Measurements from ENCODE around the gene CDO1.

Gene CDO1

GRCh38 chr5:115770466-115770865, 46.0 kb downstream of the CDO1 start:
- no peaks in the 10 kb centered on the region for H3K36me3 ChIP-seq (ENCODE audit: control insufficient read depth in 2 of 2, insufficient read depth in 2 of 2, low read length in 2 of 2)

GRCh38 chr5:115767424-115767823, 49.0 kb downstream of the CDO1 start:
- no peaks in the 10 kb centered on the region for H3K4me1 ChIP-seq (ENCODE audit: control insufficient read depth in 2 of 2, insufficient read depth in 2 of 2, low read length in 2 of 2)
- H3K9ac ChIP-seq (ENCODE audit: low read depth in 1 of 2, low read length in 2 of 2): no peak overlapping the region
- H3K27ac ChIP-seq (ENCODE audit: low read depth in 2 of 2, low read length in 2 of 2): no peak overlapping the region
- no peaks in the 10 kb centered on the region for H3K9me3 ChIP-seq (ENCODE audit: control insufficient read depth in 2 of 2, low read length in 2 of 2)
- peaks cover 0 to 2% of the 10 kb centered on the region in 2 donors for H3K27me3 ChIP-seq (ENCODE audit: control insufficient read depth in 2 of 2, insufficient read depth in 2 of 2, low read length in 2 of 2)
- no peaks in the 10 kb centered on the region for H3K36me3 ChIP-seq (ENCODE audit: control insufficient read depth in 2 of 2, insufficient read depth in 2 of 2, low read length in 2 of 2)
- no peak overlapping the region for H3K4me3 ChIP-seq (ENCODE audit: low read length in 2 of 2)

More at GRCh38 chr5:115770466-115770865, 46.0 kb downstream of the CDO1 start:
- Histone ChIP-seq H3K9me3 (ENCODE audit: control insufficient read depth in 2 of 2, low read length in 2 of 2) (no peaks in the 10 kb centered on the region), H3K4me3 (ENCODE audit: low read length in 2 of 2) (no peak overlapping the region), H3K27me3 (ENCODE audit: control insufficient read depth in 2 of 2, insufficient read depth in 2 of 2, low read length in 2 of 2) (no peaks in the 10 kb centered on the region), H3K9ac (ENCODE audit: low read depth in 1 of 2, low read length in 2 of 2) (no peak overlapping the region), H3K4me1 (ENCODE audit: control insufficient read depth in 2 of 2, insufficient read depth in 2 of 2, low read length in 2 of 2) (no peaks in the 10 kb centered on the region), H3K27ac (ENCODE audit: low read depth in 2 of 2, low read length in 2 of 2) (no peak overlapping the region)

- H3K4me1 ChIP-seq (ENCODE audit: control insufficient read depth in 2 of 2, insufficient read depth in 2 of 2, low read length in 2 of 2): no peaks in the 10 kb centered on the region
These were observed 49.9 kb downstream of the CDO1 start for GRCh38 chr5:115766608-115767007.

GRCh38 chr5:115758356-115758755, 58.1 kb downstream of the CDO1 start:
- Histone ChIP-seq H3K36me3 (ENCODE audit: control insufficient read depth in 2 of 2, insufficient read depth in 2 of 2, low read length in 2 of 2) (no peaks in the 10 kb centered on the region), H3K9ac (ENCODE audit: low read depth in 1 of 2, low read length in 2 of 2) (no peak overlapping the region), H3K27ac (ENCODE audit: low read depth in 2 of 2, low read length in 2 of 2) (no peak overlapping the region), H3K9me3 (ENCODE audit: control insufficient read depth in 2 of 2, low read length in 2 of 2) (no peaks in the 10 kb centered on the region), H3K27me3 (ENCODE audit: control insufficient read depth in 2 of 2, insufficient read depth in 2 of 2, low read length in 2 of 2) (peaks cover 0 to 2% of the 10 kb centered on the region in 2 donors), H3K4me1 (ENCODE audit: control insufficient read depth in 2 of 2, insufficient read depth in 2 of 2, low read length in 2 of 2) (no peaks in the 10 kb centered on the region), H3K4me3 (ENCODE audit: low read length in 2 of 2) (no peak overlapping the region)

More at GRCh38 chr5:115766608-115767007, 49.9 kb downstream of the CDO1 start:
- H3K27me3 ChIP-seq (ENCODE audit: control insufficient read depth in 2 of 2, insufficient read depth in 2 of 2, low read length in 2 of 2): peaks cover 0 to 2% of the 10 kb centered on the region in 2 donors
- no peak overlapping the region for H3K9ac ChIP-seq (ENCODE audit: low read depth in 1 of 2, low read length in 2 of 2)
- H3K36me3 ChIP-seq (ENCODE audit: control insufficient read depth in 2 of 2, insufficient read depth in 2 of 2, low read length in 2 of 2): no peaks in the 10 kb centered on the region
- H3K27ac ChIP-seq (ENCODE audit: low read depth in 2 of 2, low read length in 2 of 2): no peak overlapping the region
- H3K4me3 ChIP-seq (ENCODE audit: low read length in 2 of 2): no peak overlapping the region
- no peaks in the 10 kb centered on the region for H3K9me3 ChIP-seq (ENCODE audit: control insufficient read depth in 2 of 2, low read length in 2 of 2)

- Histone ChIP-seq H3K9ac (ENCODE audit: low read depth in 1 of 2, low read length in 2 of 2) (no peak overlapping the region), H3K9me3 (ENCODE audit: control insufficient read depth in 2 of 2, low read length in 2 of 2) (no peaks in the 10 kb centered on the region), H3K27me3 (ENCODE audit: control insufficient read depth in 2 of 2, insufficient read depth in 2 of 2, low read length in 2 of 2) (peaks cover 0 to 3% of the 10 kb centered on the region in 2 donors), H3K36me3 (ENCODE audit: control insufficient read depth in 2 of 2, insufficient read depth in 2 of 2, low read length in 2 of 2) (no peaks in the 10 kb centered on the region), H3K4me3 (ENCODE audit: low read length in 2 of 2) (no peak overlapping the region), H3K27ac (ENCODE audit: low read depth in 2 of 2, low read length in 2 of 2) (no peak overlapping the region), H3K4me1 (ENCODE audit: control insufficient read depth in 2 of 2, insufficient read depth in 2 of 2, low read length in 2 of 2) (no peaks in the 10 kb centered on the region)
These were observed 60.8 kb downstream of the CDO1 start for GRCh38 chr5:115755675-115756074.

Measured in mucosa of rectum (tissue), 2 donors.